ENCODE measurements around the gene FGFRL1. TPM values are rescaled to one million over a fixed set of nuclear protein-coding genes. Genes with fewer than 3 reads are reported as not detected.

FGFRL1 gene
- total and polyA plus RNA-seq, 8 donors, result 15.4 to 42.8 (median 31.1) TPM

DNA sequence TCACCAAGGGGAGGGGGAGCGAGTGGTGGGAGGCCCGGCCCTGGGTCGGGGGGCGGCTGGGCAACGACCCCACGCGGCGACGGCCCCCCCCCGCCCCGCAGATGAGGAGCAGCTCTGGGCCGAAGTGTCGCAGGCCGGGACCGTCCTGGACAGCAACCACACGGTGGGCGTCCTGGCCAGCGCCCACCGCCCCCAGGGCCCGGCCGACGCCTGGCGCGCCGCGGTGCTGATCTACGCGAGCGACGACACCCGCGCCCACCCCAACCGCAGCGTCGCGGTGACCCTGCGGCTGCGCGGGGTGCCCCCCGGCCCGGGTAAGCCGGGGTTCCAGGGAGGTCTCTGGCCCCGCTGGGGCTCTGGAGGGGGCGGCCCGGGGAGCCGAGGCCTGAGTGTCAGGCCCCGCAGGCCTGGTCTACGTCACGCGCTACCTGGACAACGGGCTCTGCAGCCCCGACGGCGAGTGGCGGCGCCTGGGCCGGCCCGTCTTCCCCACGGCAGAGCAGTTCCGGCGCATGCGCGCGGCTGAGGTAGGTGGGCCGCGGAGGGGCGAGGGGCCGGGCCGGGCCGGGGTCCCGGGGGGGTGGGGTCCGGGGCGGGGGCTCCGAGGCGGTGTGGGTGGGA is 8.7 kb upstream of the FGFRL1 start:
- Histone ChIP-seq H3K4me1 (peaks cover 6 to 12% (median 11%) of the 10 kb centered on the region in 3 donors), H3K27ac (no peak overlapping the region), H3K9me3 (no peaks in the 10 kb centered on the region), H3K27me3 (peaks cover 0 to 18% (median 5%) of the 10 kb centered on the region in 4 donors), H3K4me3 (peak overlapping the region in 1 of 4 donors; percentile 10), H3K36me3 (no peaks in the 10 kb centered on the region)
- 2 to 3% methylated on average over 43 to 74 of the region's 75 CpGs for WGBS, 2 donors
- intact Hi-C loops (cut with DNase I), result no loop called here
- peak in 1 of 6 donors; percentile 50 for DNase-seq
- no peak for FAIRE-seq
- TF ChIP-seq, protein P1, sequence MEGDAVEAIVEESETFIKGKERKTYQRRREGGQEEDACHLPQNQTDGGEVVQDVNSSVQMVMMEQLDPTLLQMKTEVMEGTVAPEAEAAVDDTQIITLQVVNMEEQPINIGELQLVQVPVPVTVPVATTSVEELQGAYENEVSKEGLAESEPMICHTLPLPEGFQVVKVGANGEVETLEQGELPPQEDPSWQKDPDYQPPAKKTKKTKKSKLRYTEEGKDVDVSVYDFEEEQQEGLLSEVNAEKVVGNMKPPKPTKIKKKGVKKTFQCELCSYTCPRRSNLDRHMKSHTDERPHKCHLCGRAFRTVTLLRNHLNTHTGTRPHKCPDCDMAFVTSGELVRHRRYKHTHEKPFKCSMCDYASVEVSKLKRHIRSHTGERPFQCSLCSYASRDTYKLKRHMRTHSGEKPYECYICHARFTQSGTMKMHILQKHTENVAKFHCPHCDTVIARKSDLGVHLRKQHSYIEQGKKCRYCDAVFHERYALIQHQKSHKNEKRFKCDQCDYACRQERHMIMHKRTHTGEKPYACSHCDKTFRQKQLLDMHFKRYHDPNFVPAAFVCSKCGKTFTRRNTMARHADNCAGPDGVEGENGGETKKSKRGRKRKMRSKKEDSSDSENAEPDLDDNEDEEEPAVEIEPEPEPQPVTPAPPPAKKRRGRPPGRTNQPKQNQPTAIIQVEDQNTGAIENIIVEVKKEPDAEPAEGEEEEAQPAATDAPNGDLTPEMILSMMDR (IDR thresholded peaks at IDR 0.05), result no peak
- ATAC-seq, result peak in 3 of 4 donors; percentile 7 to 24 (median 10)

DNA sequence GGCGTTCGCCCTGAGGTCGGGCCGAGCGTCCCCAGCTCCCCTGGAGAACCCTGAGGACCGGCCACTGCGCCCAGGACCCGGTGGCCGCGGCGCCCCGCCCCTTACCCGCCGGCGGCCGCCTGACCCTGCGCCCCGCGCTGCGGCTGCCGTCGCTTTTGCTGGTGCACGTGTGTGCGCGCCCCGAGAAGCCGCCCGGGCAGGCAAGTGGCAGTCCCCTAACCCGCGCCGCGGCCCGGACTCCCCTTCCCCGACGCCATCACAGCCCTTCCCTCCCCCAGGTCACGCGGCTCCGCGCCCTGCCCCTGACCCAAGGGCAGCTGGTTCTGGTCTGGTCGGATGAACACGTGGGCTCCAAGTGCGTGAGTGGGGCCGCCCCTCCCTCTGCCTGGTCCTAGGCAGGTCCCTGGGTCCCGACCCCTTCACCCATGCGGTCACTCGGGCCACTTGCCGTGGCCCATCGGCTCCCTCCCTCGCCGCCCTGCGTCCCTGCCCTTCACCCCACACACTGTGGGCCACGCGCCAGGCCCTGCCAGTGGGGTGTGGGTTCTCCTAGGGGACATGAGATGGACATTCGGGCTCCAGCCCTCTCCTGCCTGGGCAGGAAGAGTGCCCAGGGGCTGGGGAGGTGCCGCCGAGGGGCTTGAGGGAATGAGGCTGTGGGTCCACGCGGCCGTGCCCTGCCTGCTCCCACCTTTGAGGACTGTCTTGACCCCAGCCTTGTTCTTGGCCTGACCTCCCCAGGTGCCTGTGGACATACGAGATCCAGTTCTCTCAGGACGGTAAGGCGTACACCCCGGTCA is 8.0 kb upstream of the FGFRL1 start:
- 29 to 45% methylated on average over 41 to 62 of the region's 63 CpGs for WGBS, 2 donors
- peaks cover 0 to 18% (median 5%) of the 10 kb centered on the region in 4 donors for H3K27me3 ChIP-seq
- H3K4me3 ChIP-seq, result peak overlapping the region in 1 of 4 donors; percentile 10
- H3K4me1 ChIP-seq, result peaks cover 6 to 11% (median 9%) of the 10 kb centered on the region in 3 donors
- no peak overlapping the region for H3K27ac ChIP-seq
- FAIRE-seq (no peak), ATAC-seq (peak in 1 of 4 donors; percentile 2), DNase-seq (peak in 2 of 6 donors; percentile 46 to 83)
- intact Hi-C loops (cut with DNase I), result no loop called here
- H3K9me3 ChIP-seq, result no peaks in the 10 kb centered on the region
- no peaks in the 10 kb centered on the region for H3K36me3 ChIP-seq
- TF ChIP-seq, protein P1 (IDR thresholded peaks at IDR 0.05), result no peak

DNA sequence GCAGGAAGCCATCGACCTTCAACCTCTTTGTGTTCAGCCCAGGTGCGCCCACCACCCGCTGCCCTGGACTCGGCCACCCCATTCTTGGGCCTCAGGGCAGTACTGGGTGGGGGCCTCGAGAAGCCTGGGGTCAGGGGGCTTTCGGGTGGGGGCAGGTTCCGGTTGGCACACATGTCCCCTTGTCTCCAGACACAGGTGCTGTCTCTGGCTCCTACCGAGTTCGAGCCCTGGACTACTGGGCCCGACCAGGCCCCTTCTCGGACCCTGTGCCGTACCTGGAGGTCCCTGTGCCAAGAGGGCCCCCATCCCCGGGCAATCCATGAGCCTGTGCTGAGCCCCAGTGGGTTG is 7.4 kb upstream of the FGFRL1 start:
- Histone ChIP-seq H3K4me1 (peaks cover 6 to 11% (median 9%) of the 10 kb centered on the region in 3 donors), H3K4me3 (no peak overlapping the region), H3K27me3 (peaks cover 0 to 18% (median 5%) of the 10 kb centered on the region in 4 donors), H3K36me3 (no peaks in the 10 kb centered on the region), H3K9me3 (no peaks in the 10 kb centered on the region), H3K27ac (no peak overlapping the region)
- 72 to 89% methylated on average over 13 of the region's 13 CpGs for WGBS, 2 donors
- intact Hi-C loops (cut with DNase I), result no loop called here
- ATAC-seq (no peak), FAIRE-seq (no peak), DNase-seq (peak in 2 of 6 donors; percentile 35 to 73)
- TF ChIP-seq, protein P1 (IDR thresholded peaks at IDR 0.05), result no peak

DNA sequence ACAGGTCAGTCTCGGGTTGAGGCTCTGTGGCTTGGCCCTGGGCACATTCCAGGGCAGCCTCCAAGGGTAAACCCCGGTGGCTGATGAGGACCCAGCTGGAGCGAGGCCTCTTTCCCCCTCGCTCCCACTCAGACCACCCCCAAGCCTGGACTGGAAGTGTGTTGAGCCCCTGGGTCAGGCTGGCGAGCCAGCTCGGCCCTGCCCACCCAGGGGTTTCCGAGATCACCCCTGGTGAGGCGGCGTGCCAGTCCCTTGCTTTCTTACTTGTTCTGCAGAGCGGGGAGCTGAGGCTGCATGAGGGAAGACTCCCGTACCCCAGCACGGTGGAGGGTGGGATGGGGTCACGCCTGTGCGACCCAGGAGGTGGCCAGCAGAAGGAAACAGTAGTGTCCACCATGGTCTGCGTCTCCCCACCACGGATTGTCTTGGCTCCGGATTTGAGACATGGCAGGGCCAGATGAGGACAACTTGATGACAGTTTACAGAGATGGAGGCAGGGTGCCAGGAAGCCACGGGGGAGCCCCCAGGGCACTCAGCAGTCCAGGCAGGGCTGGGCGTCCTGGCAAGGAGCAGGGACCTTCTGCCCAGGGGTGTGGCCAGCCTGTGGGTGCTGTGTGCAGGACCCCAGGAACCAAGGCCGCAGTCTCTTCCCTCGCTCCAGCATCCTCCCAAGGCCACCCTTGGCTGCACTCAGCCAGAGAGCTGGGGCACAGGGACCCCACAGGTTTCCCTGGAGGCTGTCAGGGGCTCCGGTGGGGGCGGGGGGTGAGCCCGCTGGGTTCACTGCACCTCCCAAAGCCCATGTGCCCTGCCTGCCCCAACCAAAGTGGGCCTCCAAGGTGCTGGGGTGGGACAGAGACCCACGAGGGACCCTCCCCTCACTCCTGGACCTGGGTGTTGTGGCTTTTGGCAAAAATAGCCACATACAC is 6.6 kb upstream of the FGFRL1 start:
- ATAC-seq (no peak), DNase-seq (peak in 2 of 6 donors; percentile 47 to 75), FAIRE-seq (no peak)
- H3K4me1 ChIP-seq, result peaks cover 6 to 11% (median 9%) of the 10 kb centered on the region in 3 donors
- intact Hi-C loops (cut with DNase I), result no loop called here
- H3K9me3 ChIP-seq, result no peaks in the 10 kb centered on the region
- no peak overlapping the region for H3K4me3 ChIP-seq
- no peaks in the 10 kb centered on the region for H3K36me3 ChIP-seq
- TF ChIP-seq, protein P1 (IDR thresholded peaks at IDR 0.05), result no peak
- H3K27me3 ChIP-seq, result peaks cover 0 to 18% (median 5%) of the 10 kb centered on the region in 4 donors
- WGBS, 2 donors, result 72 to 80% methylated on average over 25 of the region's 25 CpGs
- H3K27ac ChIP-seq, result no peak overlapping the region
